AG04449 (cell line): Measurements from ENCODE around the gene KMT2E.

Source experiments
- CTCF ChIA-PET: fragments of 350-600 bp; formaldehyde crosslinking; extraction: SDS; loops from one replicate; lab custom pipeline; 2021; ENCODE audit warnings: antibody characterized with exemption; lab: Yijun Ruan, JAX
- POLR2A ChIA-PET: fragments of 400-600, 350-600 bp; formaldehyde crosslinking; extraction: SDS; loops from one replicate; lab custom pipeline; 2020; ENCODE audit warnings: antibody characterized with exemption, inconsistent platforms; lab: Yijun Ruan, JAX
- DNase-seq: peaks from one replicate; pipeline ENCODE4 v3.0.0-alpha.2; 2010; ENCODE audit warnings: low read depth, low spot score
- H3K4me3 ChIP-seq: 2 replicates; pipeline ENCODE4 v1.5.1; 2011; ENCODE audit warnings: low read depth, mild to moderate bottlenecking, control low read depth, low read length
- TF ChIP-seq, protein P1 (sequence below): IDR thresholded peaks from one replicate; pipeline ENCODE4 v1.5.1; 2011; ENCODE audit warnings: mild to moderate bottlenecking, moderate library complexity, low read length, control low read depth, inconsistent platforms; ENCODE audit not compliant: insufficient read depth; ENCODE audit errors: missing control alignments

KMT2E gene

DNA sequence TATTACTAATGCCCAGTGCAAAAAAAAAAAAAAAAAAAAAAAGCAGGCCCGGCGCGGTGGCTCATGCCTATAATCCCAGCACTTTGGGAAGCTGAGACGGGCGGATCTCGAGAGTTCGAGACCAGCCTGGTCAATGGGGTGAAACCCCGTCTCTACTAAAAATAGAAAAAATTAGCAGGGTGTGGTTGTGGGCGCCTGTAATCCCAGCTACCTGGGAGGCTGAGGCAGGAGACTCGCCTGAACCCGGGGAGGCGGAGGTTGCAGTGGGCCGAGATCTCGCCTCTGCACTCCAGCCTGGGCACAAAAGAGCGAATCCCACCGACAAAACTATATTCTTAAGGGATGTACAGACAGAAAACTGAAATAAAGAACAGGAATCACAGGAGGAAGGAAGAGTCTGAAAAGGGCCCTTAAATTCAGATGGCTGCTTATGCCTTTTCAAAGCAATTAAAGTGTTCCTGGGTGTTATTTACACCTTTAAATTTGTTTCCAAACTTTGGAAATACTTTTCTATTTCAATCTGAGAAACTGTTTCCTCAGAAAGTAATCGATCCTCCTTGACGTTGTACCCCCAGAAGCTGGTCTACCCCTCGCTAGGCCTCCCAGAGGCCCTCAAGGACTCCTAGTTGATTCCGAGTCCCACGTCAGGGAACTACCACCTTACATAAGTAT is 2.0 kb upstream of the KMT2E start:
- ChIA-PET POLR2A (interaction anchor here (1.1 to 6.8 kb wide), 5 partner anchors 9 to 58 kb away, joined by 3 to 56 read pairs (median 3); no protein-coding TSS in a partner anchor), CTCF (interaction anchor here (0.7 to 7.9 kb wide), 3 partner anchors 8 to 32 kb away, joined by 3 to 56 read pairs (median 3); no protein-coding TSS in a partner anchor)
- no peak for DNase-seq
- TF ChIP-seq, protein P1, sequence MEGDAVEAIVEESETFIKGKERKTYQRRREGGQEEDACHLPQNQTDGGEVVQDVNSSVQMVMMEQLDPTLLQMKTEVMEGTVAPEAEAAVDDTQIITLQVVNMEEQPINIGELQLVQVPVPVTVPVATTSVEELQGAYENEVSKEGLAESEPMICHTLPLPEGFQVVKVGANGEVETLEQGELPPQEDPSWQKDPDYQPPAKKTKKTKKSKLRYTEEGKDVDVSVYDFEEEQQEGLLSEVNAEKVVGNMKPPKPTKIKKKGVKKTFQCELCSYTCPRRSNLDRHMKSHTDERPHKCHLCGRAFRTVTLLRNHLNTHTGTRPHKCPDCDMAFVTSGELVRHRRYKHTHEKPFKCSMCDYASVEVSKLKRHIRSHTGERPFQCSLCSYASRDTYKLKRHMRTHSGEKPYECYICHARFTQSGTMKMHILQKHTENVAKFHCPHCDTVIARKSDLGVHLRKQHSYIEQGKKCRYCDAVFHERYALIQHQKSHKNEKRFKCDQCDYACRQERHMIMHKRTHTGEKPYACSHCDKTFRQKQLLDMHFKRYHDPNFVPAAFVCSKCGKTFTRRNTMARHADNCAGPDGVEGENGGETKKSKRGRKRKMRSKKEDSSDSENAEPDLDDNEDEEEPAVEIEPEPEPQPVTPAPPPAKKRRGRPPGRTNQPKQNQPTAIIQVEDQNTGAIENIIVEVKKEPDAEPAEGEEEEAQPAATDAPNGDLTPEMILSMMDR, result no peak
- peak overlapping the region; percentile 97 for H3K4me3 ChIP-seq

DNA sequence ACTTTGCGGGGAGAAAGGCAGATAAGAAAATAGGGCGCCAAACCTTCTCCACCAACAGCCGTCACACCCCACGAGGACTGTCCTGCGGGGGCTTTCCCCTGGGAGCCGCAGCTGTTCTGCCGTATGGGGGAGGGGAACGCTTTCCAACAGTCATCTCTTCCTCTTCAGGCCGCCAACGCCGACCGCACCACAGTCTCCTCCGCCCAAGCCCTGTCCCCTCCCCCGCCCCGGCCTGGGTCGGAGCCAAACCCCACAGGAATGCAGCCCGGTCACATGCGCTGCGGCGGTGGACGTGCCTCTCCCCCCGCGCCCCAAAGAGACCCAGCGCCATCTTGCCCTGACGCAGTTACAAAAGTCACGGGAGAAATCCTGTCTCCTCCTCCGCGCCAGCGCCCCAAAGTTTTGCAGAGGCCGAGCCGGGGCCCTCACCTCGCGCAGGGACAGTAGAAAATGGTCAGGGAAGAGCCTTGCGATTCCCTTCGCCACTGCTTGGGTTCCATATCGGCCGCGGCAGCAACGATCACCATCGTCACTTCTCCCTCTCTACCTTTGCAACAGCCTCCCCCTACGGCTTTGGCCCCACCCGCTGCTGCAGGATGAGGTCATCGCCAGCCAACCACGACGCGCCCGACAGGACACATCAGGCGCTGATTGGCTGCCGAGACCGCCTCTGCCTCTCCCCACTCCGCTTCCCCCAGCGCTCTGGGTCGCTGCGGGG is 1.3 kb upstream of the KMT2E start:
- TF ChIP-seq, protein P1, result no peak
- CTCF ChIA-PET, result interaction anchor here (0.7 to 7.9 kb wide), 7 partner anchors 8 to 39 kb away, joined by 3 to 56 read pairs (median 3); no protein-coding TSS in a partner anchor
- DNase-seq, result peak; percentile 87
- peak overlapping the region; percentile 97 for H3K4me3 ChIP-seq
- POLR2A ChIA-PET, result interaction anchor here (0.5 to 6.8 kb wide), 12 partner anchors 9 to 382 kb away, joined by 3 to 56 read pairs (median 4); no protein-coding TSS in a partner anchor

DNA sequence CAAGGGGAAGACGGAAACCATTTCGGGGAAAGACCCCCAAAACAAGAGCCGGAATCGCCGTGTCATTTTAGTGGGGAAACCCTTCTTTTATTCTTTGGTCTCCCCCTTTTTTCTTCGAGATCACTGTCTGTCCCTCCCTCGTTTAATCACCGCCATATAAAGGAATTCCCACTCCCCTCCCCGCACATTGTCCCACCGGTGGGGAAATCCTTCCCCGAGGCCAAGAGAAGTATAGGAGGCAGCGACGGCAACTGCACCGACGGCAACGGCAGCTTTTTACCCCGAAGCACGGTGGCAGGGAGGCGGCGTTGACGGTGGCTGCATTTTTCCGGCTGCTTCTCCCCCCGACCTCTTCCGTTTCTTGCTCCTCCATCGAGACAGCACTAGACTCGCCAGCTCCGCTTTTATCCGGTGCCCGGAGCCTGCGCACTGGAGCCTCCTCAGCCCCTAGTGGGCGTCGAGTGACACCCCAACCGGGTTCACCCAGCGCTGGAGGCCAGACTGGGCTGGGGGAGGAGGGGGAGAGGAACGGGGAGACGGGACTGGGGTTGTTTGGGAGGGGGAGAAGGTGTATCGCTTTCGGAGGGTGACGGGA is 687 bp upstream of the KMT2E start:
- POLR2A ChIA-PET, result interaction anchor here (0.5 to 6.8 kb wide), 18 partner anchors 10 to 381 kb away, joined by 3 to 56 read pairs (median 4); no protein-coding TSS in a partner anchor
- peak overlapping the region; percentile 97 for H3K4me3 ChIP-seq
- DNase-seq, result peak; percentile 72
- TF ChIP-seq, protein P1, result peak; percentile 67
- CTCF ChIA-PET, result interaction anchor here (0.7 to 3.3 kb wide), 6 partner anchors 9 to 39 kb away, joined by 3 to 19 read pairs (median 3); no protein-coding TSS in a partner anchor

DNA sequence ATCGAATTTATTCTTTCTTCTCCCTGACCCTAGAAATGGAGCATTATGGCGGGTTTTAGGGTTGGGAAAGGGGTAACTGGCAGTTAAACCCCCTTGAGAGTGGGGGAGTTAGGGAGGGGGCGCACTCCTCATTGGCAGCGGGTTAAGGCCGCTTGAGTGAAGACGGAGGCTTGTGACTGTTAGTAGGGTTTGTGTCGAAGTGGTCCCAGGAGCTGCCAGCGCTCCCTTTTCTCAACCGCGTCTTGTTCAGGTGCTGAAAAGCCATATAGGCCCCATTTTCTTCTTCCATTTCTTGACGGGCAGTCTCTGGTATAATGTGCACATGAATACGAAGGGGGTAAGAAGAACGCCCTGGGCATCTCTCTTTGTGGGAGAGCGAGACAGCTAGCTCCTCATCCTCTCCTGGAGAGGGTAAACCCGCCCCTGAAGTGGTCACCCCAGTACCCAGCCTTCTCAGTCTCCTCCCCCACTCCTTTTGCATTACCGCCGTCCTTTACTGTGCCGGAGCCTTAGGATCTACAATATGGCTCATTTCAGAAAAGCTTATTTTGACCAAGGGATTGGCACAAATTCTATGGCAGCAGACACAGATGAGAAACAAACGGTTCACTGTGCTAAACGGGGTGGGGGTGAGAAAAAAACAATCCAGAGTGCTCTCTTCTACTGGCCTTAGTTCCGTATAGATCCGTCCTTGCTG is 836 bp downstream of the KMT2E start:
- H3K4me3 ChIP-seq, result peak overlapping the region; percentile 97
- DNase-seq, result no peak
- CTCF ChIA-PET, result interaction anchor here (0.5 to 3.3 kb wide), 6 partner anchors 11 to 49 kb away, joined by 3 to 19 read pairs (median 4); no protein-coding TSS in a partner anchor
- POLR2A ChIA-PET, result interaction anchor here (0.7 to 6.8 kb wide), 8 partner anchors 10 to 280 kb away, joined by 3 to 56 read pairs (median 4); no protein-coding TSS in a partner anchor
- TF ChIP-seq, protein P1, result no peak

DNA sequence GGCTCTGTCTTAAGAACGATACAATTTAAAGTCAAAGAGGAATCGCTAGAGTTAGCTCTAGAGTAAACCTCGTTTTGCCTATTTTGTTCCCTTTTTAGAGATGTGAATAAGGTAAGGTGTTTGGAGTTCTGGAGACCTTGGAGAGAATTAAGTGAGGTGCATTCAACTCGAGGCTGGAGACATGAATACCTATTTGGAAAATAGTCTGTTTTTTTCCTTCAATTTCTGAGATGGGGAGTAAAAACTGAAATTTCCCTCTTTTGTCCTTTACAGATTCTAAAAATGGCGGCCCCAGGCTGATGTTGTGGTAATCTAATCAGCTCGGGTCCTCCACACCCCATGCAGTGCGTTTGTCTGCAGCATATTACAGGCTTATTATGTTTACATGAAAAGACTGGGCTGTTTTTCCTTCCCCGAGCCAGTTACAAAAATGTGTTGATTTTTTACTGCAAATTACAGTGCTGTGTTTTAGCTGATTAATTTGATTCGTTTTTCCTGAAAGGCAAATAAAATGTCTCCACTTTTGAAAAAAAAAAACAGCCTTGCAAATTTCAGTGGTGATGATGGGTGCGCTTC is 1.5 kb downstream of the KMT2E start:
- DNase-seq, result no peak
- H3K4me3 ChIP-seq, result peak overlapping the region; percentile 97
- TF ChIP-seq, protein P1, result no peak
- POLR2A ChIA-PET, result interaction anchor here (0.7 to 6.8 kb wide), 6 partner anchors 9 to 43 kb away, joined by 3 to 56 read pairs (median 4); no protein-coding TSS in a partner anchor
- CTCF ChIA-PET, result interaction anchor here (0.7 to 3.3 kb wide), 5 partner anchors 11 to 43 kb away, joined by 3 to 19 read pairs (median 4); no protein-coding TSS in a partner anchor
